Measurements from ENCODE around the gene PPM1H.

The PPM1H gene

DNA sequence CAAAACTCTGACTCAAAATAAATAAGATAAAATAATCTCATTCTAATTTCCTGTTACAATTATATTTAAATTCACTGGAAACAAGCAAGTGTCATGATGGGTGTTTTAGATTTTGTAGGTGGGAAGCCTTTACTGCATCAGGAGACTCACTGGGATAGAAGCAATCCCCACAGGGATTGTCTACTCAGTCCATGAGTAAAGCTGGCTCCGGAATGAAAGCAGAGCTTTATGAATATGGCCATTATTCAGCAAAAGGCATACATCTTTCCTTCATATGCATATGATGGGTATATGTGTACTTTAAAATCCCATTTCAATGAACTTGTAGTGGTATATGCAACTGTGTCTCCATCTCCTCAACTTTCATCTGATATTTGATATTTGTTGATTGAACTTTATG is 25.4 kb upstream of the PPM1H start:
- Histone ChIP-seq H2AFZ (ENCODE audit: low read depth, low read length) (no peak overlapping the region), H3K9ac (ENCODE audit: low read depth, low read length) (no peak overlapping the region), H3K27me3 (ENCODE audit: insufficient read depth, low read length, poor library complexity) (no peaks in the 10 kb centered on the region), H3K36me3 (ENCODE audit: insufficient read depth, low read length) (no peaks in the 10 kb centered on the region), H4K20me1 (ENCODE audit: insufficient read depth, low read length) (no peaks in the 10 kb centered on the region), H3K4me2 (ENCODE audit: insufficient read depth, low read length) (no peak overlapping the region), H3K9me3 (ENCODE audit: insufficient read depth, low read length, severe bottlenecking) (no peaks in the 10 kb centered on the region), H3K27ac (ENCODE audit: low read length) (no peak overlapping the region), H3K4me1 (ENCODE audit: insufficient read depth, low read length) (no peaks in the 10 kb centered on the region), H3K4me3 (ENCODE audit: low read depth in 1 of 2, low read length in 2 of 2) (no peak overlapping the region), H3K79me2 (ENCODE audit: insufficient read depth, low read length) (no peaks in the 10 kb centered on the region)
- no peak for TF ChIP-seq EZH2 (IDR thresholded peaks at IDR 0.05; ENCODE audit: borderline replicate concordance, low read depth, low read length, severe bottlenecking)
- TF ChIP-seq, protein P1, sequence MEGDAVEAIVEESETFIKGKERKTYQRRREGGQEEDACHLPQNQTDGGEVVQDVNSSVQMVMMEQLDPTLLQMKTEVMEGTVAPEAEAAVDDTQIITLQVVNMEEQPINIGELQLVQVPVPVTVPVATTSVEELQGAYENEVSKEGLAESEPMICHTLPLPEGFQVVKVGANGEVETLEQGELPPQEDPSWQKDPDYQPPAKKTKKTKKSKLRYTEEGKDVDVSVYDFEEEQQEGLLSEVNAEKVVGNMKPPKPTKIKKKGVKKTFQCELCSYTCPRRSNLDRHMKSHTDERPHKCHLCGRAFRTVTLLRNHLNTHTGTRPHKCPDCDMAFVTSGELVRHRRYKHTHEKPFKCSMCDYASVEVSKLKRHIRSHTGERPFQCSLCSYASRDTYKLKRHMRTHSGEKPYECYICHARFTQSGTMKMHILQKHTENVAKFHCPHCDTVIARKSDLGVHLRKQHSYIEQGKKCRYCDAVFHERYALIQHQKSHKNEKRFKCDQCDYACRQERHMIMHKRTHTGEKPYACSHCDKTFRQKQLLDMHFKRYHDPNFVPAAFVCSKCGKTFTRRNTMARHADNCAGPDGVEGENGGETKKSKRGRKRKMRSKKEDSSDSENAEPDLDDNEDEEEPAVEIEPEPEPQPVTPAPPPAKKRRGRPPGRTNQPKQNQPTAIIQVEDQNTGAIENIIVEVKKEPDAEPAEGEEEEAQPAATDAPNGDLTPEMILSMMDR (IDR thresholded peaks at IDR 0.05; ENCODE audit: borderline replicate concordance, extremely low read depth, low read length, poor library complexity, severe bottlenecking) = no peak
- DNase-seq (no peak), ATAC-seq (ENCODE audit: insufficient read depth, low read depth) (no peak)

DNA sequence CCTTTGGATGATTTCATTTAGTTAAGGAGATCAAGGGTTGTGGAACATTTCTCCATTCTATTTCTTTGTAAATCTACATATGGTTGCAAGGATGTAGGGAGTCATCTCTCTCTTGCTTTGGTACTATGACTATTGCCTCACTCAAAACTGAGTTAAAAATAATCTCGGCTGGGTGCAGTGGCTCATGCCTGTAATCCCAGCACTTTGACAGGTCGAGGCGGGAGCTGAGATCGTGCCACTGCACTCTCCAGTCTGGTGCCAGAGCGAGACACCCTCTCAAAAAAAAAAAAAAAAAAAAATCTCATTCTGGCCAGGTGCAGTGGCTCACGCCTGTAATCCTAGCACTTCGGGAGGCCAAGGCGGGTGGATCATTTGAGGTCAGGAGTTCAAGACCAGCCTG is 24.8 kb upstream of the PPM1H start:
- Histone ChIP-seq H2AFZ (ENCODE audit: low read depth, low read length) (no peak overlapping the region), H3K4me1 (ENCODE audit: insufficient read depth, low read length) (no peaks in the 10 kb centered on the region), H3K4me3 (ENCODE audit: low read depth in 1 of 2, low read length in 2 of 2) (no peak overlapping the region), H3K79me2 (ENCODE audit: insufficient read depth, low read length) (no peaks in the 10 kb centered on the region), H3K4me2 (ENCODE audit: insufficient read depth, low read length) (no peak overlapping the region), H3K9ac (ENCODE audit: low read depth, low read length) (no peak overlapping the region), H3K9me3 (ENCODE audit: insufficient read depth, low read length, severe bottlenecking) (no peaks in the 10 kb centered on the region), H3K27me3 (ENCODE audit: insufficient read depth, low read length, poor library complexity) (no peaks in the 10 kb centered on the region), H3K27ac (ENCODE audit: low read length) (no peak overlapping the region), H4K20me1 (ENCODE audit: insufficient read depth, low read length) (no peaks in the 10 kb centered on the region), H3K36me3 (ENCODE audit: insufficient read depth, low read length) (no peaks in the 10 kb centered on the region)
- TF ChIP-seq EZH2 (IDR thresholded peaks at IDR 0.05; ENCODE audit: borderline replicate concordance, low read depth, low read length, severe bottlenecking) = no peak
- TF ChIP-seq, protein P1 (IDR thresholded peaks at IDR 0.05; ENCODE audit: borderline replicate concordance, extremely low read depth, low read length, poor library complexity, severe bottlenecking) = no peak
- no peak for DNase-seq
- no peak for ATAC-seq (ENCODE audit: insufficient read depth, low read depth)

DNA sequence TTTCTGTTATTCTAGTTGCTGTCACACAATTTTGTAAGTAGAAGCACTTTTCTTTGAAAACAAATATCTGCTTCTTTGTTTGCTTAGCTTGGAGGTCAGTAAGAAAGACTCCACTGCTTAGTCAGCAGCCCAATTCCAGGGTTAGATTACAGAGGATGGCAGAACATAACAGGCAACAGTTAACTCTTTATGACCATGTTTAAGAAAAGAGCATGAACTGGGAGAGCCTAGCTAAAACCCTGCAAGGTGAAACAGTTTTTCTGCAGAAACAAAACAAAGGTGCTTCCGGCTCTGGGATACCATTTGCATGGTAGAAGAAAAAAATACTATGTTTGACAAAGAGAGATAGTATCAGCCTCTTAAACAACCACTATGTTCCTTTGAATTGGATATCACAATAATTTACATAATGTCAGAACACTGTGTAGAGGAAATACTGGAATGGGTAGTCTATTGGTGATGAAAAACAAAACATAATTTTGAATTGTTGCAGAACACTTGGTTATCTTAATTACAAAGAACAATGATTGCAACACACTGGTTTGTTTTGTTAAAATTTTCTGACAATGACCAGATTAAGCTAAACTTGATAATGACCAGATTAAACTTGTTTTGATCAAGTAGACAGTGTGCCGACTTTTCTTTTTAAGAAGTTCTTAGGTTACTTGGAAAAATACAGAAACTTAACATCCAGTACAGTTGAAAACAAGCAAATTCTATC is 22.4 kb upstream of the PPM1H start:
- H3K27ac ChIP-seq (ENCODE audit: low read length) = no peak overlapping the region
- H3K79me2 ChIP-seq (ENCODE audit: insufficient read depth, low read length) = no peaks in the 10 kb centered on the region
- no peak overlapping the region for H2AFZ ChIP-seq (ENCODE audit: low read depth, low read length)
- TF ChIP-seq, protein P1 (IDR thresholded peaks at IDR 0.05; ENCODE audit: borderline replicate concordance, extremely low read depth, low read length, poor library complexity, severe bottlenecking) = no peak
- no peak for TF ChIP-seq EZH2 (IDR thresholded peaks at IDR 0.05; ENCODE audit: borderline replicate concordance, low read depth, low read length, severe bottlenecking)
- ATAC-seq (ENCODE audit: insufficient read depth, low read depth) = no peak
- no peaks in the 10 kb centered on the region for H3K4me1 ChIP-seq (ENCODE audit: insufficient read depth, low read length)
- H3K9ac ChIP-seq (ENCODE audit: low read depth, low read length) = no peak overlapping the region
- H4K20me1 ChIP-seq (ENCODE audit: insufficient read depth, low read length) = no peaks in the 10 kb centered on the region
- H3K4me3 ChIP-seq (ENCODE audit: low read depth in 1 of 2, low read length in 2 of 2) = no peak overlapping the region
- H3K9me3 ChIP-seq (ENCODE audit: insufficient read depth, low read length, severe bottlenecking) = no peaks in the 10 kb centered on the region
- no peaks in the 10 kb centered on the region for H3K36me3 ChIP-seq (ENCODE audit: insufficient read depth, low read length)
- no peak overlapping the region for H3K4me2 ChIP-seq (ENCODE audit: insufficient read depth, low read length)
- no peaks in the 10 kb centered on the region for H3K27me3 ChIP-seq (ENCODE audit: insufficient read depth, low read length, poor library complexity)
- no peak for DNase-seq
